Caco-2 (cell line): Measurements from ENCODE around the gene PKN1. TPM values are rescaled to one million over a fixed set of nuclear protein-coding genes. Genes with fewer than 3 reads are reported as not detected.

Experiments used
- BruUV-seq: library from RNA; stranded (reverse); fragments of 400-500 nt; replicated peaks from 2 replicates; lab custom pipeline; 2021; lab: Mats Ljungman, UMichigan
- CTCF ChIA-PET: fragments of 300-600 bp; sonication (Branson Sonifier 250); formaldehyde crosslinking; loops from one replicate; lab custom pipeline; 2022; ENCODE audit warnings: antibody characterized with exemption; lab: Charles Lee
- POLR2A ChIA-PET: fragments of 300-600 bp; sonication (Branson Sonifier 250); formaldehyde crosslinking; loops from one replicate; lab custom pipeline; 2022; ENCODE audit warnings: antibody characterized with exemption; lab: Charles Lee
- DNase-seq, 2 experiments: peaks; one replicate each; pipeline versions ENCODE4 v3.0.0 to v3.0.0-alpha.2; 2020 to 2022
- H3K27me3 ChIP-seq: replicated peaks from 2 replicates; pipeline ENCODE4 v1.6.0; 2011; ENCODE audit warnings: low read length; ENCODE audit not compliant: control insufficient read depth, insufficient read depth
- H3K36me3 ChIP-seq: 2 replicates; pipeline ENCODE4 v1.5.1; 2011; ENCODE audit warnings: low read length; ENCODE audit not compliant: control insufficient read depth, insufficient read depth
- H3K4me1 ChIP-seq: fragments of 250-450 bp; sonication (Bioruptor Pico); 2 replicates; pipeline ENCODE4 v1.5.1; 2020; ENCODE audit warnings: mild to moderate bottlenecking
- H3K4me3 ChIP-seq: 2 replicates; pipeline ENCODE4 v1.5.1; 2011; ENCODE audit warnings: low read depth, mild to moderate bottlenecking, control low read depth, low read length
- H3K9me3 ChIP-seq: fragments of 250-450 bp; sonication (Bioruptor Pico); 2 replicates; pipeline ENCODE4 v1.5.1; 2020; ENCODE audit warnings: mild to moderate bottlenecking, moderate library complexity
- H3K27ac Mint-ChIP-seq: one replicate; pipeline ENCODE4 v1.8.0; 2022; ENCODE audit warnings: mixed read lengths; ENCODE audit not compliant: unreplicated experiment
- H3K27me3 Mint-ChIP-seq: one replicate; pipeline ENCODE4 v1.8.0; 2022; ENCODE audit warnings: mixed read lengths; ENCODE audit not compliant: insufficient read depth, unreplicated experiment
- H3K36me3 Mint-ChIP-seq: one replicate; pipeline ENCODE4 v1.8.0; 2022; ENCODE audit warnings: mild to moderate bottlenecking, mixed read lengths; ENCODE audit not compliant: insufficient read depth, unreplicated experiment
- H3K4me1 Mint-ChIP-seq: one replicate; pipeline ENCODE4 v1.8.0; 2022; ENCODE audit warnings: low read depth, mixed read lengths; ENCODE audit not compliant: unreplicated experiment
- H3K4me3 Mint-ChIP-seq: one replicate; pipeline ENCODE4 v1.8.0; 2022; ENCODE audit warnings: mild to moderate bottlenecking, moderate library complexity, mixed read lengths; ENCODE audit not compliant: unreplicated experiment
- H3K9me3 Mint-ChIP-seq: one replicate; pipeline ENCODE4 v1.8.0; 2022; ENCODE audit warnings: mixed read lengths; ENCODE audit not compliant: unreplicated experiment
- CTCF ChIP-seq, 2 experiments: fragments of 200-600 bp in 1 of 2; IDR thresholded peaks; 1 replicate in 1 of 2; 2 replicates in 1 of 2; pipeline versions ENCODE4 v1.5.1 to v1.8.0; 2011 to 2022; ENCODE audit warnings: antibody characterized with exemption in 1 of 2, control low read depth in 1 of 2, inconsistent platforms in 1 of 2, low read depth in 1 of 2, low read length in 1 of 2, mild to moderate bottlenecking in 1 of 2, moderate library complexity in 1 of 2; ENCODE audit not compliant: insufficient read depth in 1 of 2, severe bottlenecking in 1 of 2, unreplicated experiment in 1 of 2
- intact Hi-C: fragments of 100-400 bp; cut with micrococcal nuclease; formaldehyde crosslinking; loops from one replicate; pipeline ENCODE4 v1.10.0; 2022; ENCODE audit not compliant: unreplicated experiment
- total RNA-seq: library from RNA; stranded (reverse); gene quantifications from 2 replicates; pipeline ENCODE4 v1.2.3, GENCODE V29; 2022

The PKN1 gene
- total RNA-seq, 1 experiment from 2014 or later: 102 TPM

- Mint-ChIP-seq H3K27me3 (no peaks in the 10 kb centered on the region), H3K4me1 (peaks cover 14% of the 10 kb centered on the region), H3K9me3 (no peaks in the 10 kb centered on the region), H3K4me3 (peak overlapping the region; percentile 60), H3K27ac (peak overlapping the region; percentile 53), H3K36me3 (peaks cover 13% of the 10 kb centered on the region)
- Histone ChIP-seq H3K4me1 (peaks cover 18% of the 10 kb centered on the region), H3K9me3 (no peaks in the 10 kb centered on the region), H3K36me3 (no peaks in the 10 kb centered on the region; the same call in 1 of the 2 replicates), H3K27me3 (no peaks in the 10 kb centered on the region), H3K4me3 (no peak overlapping the region)
- TF ChIP-seq CTCF (IDR thresholded peaks at IDR 0.05; ENCODE audit: insufficient read depth in 1 of 2, low read depth in 1 of 2, low read length in 1 of 2, severe bottlenecking in 1 of 2, unreplicated experiment in 1 of 2): no peak
- no peak for DNase-seq
- ChIA-PET CTCF (interaction anchor here (0.6 kb wide), 1 partner anchor 1243 kb away, joined by 5 read pairs; no protein-coding TSS in a partner anchor), POLR2A (no interaction called here)
- intact Hi-C loops: no loop called here
- BruUV-seq: no TSS peak
Measured at GRCh38 chr19:14435320-14436050, 2.4 kb downstream of the PKN1 start.

GRCh38 chr19:14437578-14438140, 4.6 kb downstream of the PKN1 start:
- Histone ChIP-seq H3K27me3 (no peaks in the 10 kb centered on the region), H3K9me3 (no peaks in the 10 kb centered on the region), H3K36me3 (no peaks in the 10 kb centered on the region; the same call in 1 of the 2 replicates), H3K4me3 (no peak overlapping the region), H3K4me1 (peaks cover 15% of the 10 kb centered on the region)
- no TSS peak for BruUV-seq
- POLR2A ChIA-PET: no interaction called here
- TF ChIP-seq CTCF (IDR thresholded peaks at IDR 0.05; ENCODE audit: insufficient read depth in 1 of 2, low read depth in 1 of 2, low read length in 1 of 2, severe bottlenecking in 1 of 2, unreplicated experiment in 1 of 2): no peak
- peaks cover 9% of the 10 kb centered on the region for H3K4me1 Mint-ChIP-seq
- no peak for DNase-seq
- no peak overlapping the region for H3K27ac Mint-ChIP-seq
- H3K36me3 Mint-ChIP-seq: peaks cover 19% of the 10 kb centered on the region
- no peaks in the 10 kb centered on the region for H3K27me3 Mint-ChIP-seq
- no peak overlapping the region for H3K4me3 Mint-ChIP-seq
- CTCF ChIA-PET: interaction anchor here (0.7 to 1.1 kb wide), 3 partner anchors 35 to 575 kb away, joined by 3 to 10 read pairs (median 5); no protein-coding TSS in a partner anchor
- intact Hi-C loops: no loop called here
- no peaks in the 10 kb centered on the region for H3K9me3 Mint-ChIP-seq

GRCh38 chr19:14439014-14439413, 5.9 kb downstream of the PKN1 start:
- H3K4me3 Mint-ChIP-seq: no peak overlapping the region
- no peaks in the 10 kb centered on the region for H3K27me3 Mint-ChIP-seq
- DNase-seq: no peak
- POLR2A ChIA-PET: no interaction called here
- no TSS peak for BruUV-seq
- Histone ChIP-seq H3K27me3 (no peaks in the 10 kb centered on the region), H3K9me3 (no peaks in the 10 kb centered on the region), H3K4me1 (peaks cover 12% of the 10 kb centered on the region), H3K4me3 (no peak overlapping the region), H3K36me3 (peaks cover 4% of the 10 kb centered on the region)
- peaks cover 9% of the 10 kb centered on the region for H3K4me1 Mint-ChIP-seq
- no peak for TF ChIP-seq CTCF (IDR thresholded peaks at IDR 0.05; ENCODE audit: insufficient read depth in 1 of 2, low read depth in 1 of 2, low read length in 1 of 2, severe bottlenecking in 1 of 2, unreplicated experiment in 1 of 2)
- intact Hi-C loops: no loop called here
- peaks cover 28% of the 10 kb centered on the region for H3K36me3 Mint-ChIP-seq
- H3K27ac Mint-ChIP-seq: no peak overlapping the region
- CTCF ChIA-PET: interaction anchor here (1.3 kb wide), 1 partner anchor 33 kb away, joined by 3 read pairs; no protein-coding TSS in a partner anchor
- H3K9me3 Mint-ChIP-seq: no peaks in the 10 kb centered on the region
